ENCODE measurements around the gene PRIMPOL.

- TF ChIP-seq ZNF274 (IDR thresholded peaks at IDR 0.05; ENCODE audit: low read depth, low read length) = no peak
- no peak for TF ChIP-seq SUZ12 (IDR thresholded peaks at IDR 0.05; ENCODE audit: extremely low read depth, insufficient read depth, insufficient read length)
Observed at GRCh38 chr4:184621518-184621917, 28.0 kb upstream of the PRIMPOL start.

Measured in NT2/D1 (cell line).